Neural crest cell (in vitro differentiated cells): Measurements from ENCODE around the gene RAVER2. TPM values are rescaled to one million over a fixed set of nuclear protein-coding genes. Genes with fewer than 3 reads are reported as not detected.

Experiments
- DNase-seq: peaks from one replicate; pipeline ENCODE4 v3.0.0; 2021; ENCODE audit warnings: low read depth, mixed read lengths, low spot score
- H3K27ac Mint-ChIP-seq: one replicate; pipeline ENCODE4 v1.8.0; 2021; ENCODE audit warnings: mild to moderate bottlenecking, mixed read lengths; ENCODE audit not compliant: unreplicated experiment
- H3K27me3 Mint-ChIP-seq: 2 replicates; pipeline ENCODE4 v1.8.0; 2021; ENCODE audit warnings: low read depth, mild to moderate bottlenecking, mixed read lengths
- H3K36me3 Mint-ChIP-seq: 2 replicates; pipeline ENCODE4 v1.8.0; 2021; ENCODE audit warnings: low read depth, mild to moderate bottlenecking, mixed read lengths
- H3K4me1 Mint-ChIP-seq: 2 replicates; pipeline ENCODE4 v1.8.0; 2021; ENCODE audit warnings: mixed read lengths
- H3K4me3 Mint-ChIP-seq: one replicate; pipeline ENCODE4 v1.8.0; 2021; ENCODE audit warnings: mild to moderate bottlenecking, mixed read lengths
- H3K9me3 Mint-ChIP-seq: 2 replicates; pipeline ENCODE4 v1.8.0; 2021; ENCODE audit warnings: mixed read lengths
- total RNA-seq: library from RNA; stranded (reverse); gene quantifications from 2 replicates; pipeline ENCODE4 v1.2.1, GENCODE V29; 2021
- TF ChIP-seq, protein P1 (sequence below): fragments of 200-600 bp; sonication (generic); conservative IDR thresholded peaks from 2 replicates; pipeline ENCODE4 v1.5.0; 2021; ENCODE audit warnings: antibody characterized with exemption, mild to moderate bottlenecking

RAVER2 gene
- total RNA-seq, 1 donor from 2014 or later, result 27.8 TPM

- H3K27me3 Mint-ChIP-seq, result no peaks in the 10 kb centered on the region
- no peak overlapping the region for H3K4me3 Mint-ChIP-seq
- TF ChIP-seq, protein P1, sequence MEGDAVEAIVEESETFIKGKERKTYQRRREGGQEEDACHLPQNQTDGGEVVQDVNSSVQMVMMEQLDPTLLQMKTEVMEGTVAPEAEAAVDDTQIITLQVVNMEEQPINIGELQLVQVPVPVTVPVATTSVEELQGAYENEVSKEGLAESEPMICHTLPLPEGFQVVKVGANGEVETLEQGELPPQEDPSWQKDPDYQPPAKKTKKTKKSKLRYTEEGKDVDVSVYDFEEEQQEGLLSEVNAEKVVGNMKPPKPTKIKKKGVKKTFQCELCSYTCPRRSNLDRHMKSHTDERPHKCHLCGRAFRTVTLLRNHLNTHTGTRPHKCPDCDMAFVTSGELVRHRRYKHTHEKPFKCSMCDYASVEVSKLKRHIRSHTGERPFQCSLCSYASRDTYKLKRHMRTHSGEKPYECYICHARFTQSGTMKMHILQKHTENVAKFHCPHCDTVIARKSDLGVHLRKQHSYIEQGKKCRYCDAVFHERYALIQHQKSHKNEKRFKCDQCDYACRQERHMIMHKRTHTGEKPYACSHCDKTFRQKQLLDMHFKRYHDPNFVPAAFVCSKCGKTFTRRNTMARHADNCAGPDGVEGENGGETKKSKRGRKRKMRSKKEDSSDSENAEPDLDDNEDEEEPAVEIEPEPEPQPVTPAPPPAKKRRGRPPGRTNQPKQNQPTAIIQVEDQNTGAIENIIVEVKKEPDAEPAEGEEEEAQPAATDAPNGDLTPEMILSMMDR, result peak; percentile 91
- DNase-seq, result peak; percentile 71
- H3K36me3 Mint-ChIP-seq, result peaks cover 9% of the 10 kb centered on the region
- H3K9me3 Mint-ChIP-seq, result peaks cover 2% of the 10 kb centered on the region
- H3K4me1 Mint-ChIP-seq, result peaks cover 8% of the 10 kb centered on the region
- no peak overlapping the region for H3K27ac Mint-ChIP-seq
Measured at GRCh38 chr1:64823691-64824476, 79.0 kb downstream of the RAVER2 start.

- Mint-ChIP-seq H3K4me3 (no peak overlapping the region), H3K27me3 (no peaks in the 10 kb centered on the region), H3K9me3 (no peaks in the 10 kb centered on the region), H3K36me3 (no peaks in the 10 kb centered on the region), H3K4me1 (peaks cover 21% of the 10 kb centered on the region), H3K27ac (no peak overlapping the region)
- TF ChIP-seq, protein P1, result no peak
- DNase-seq, result no peak
Measured at GRCh38 chr1:64826991-64827390, 82.1 kb downstream of the RAVER2 start.

DNA sequence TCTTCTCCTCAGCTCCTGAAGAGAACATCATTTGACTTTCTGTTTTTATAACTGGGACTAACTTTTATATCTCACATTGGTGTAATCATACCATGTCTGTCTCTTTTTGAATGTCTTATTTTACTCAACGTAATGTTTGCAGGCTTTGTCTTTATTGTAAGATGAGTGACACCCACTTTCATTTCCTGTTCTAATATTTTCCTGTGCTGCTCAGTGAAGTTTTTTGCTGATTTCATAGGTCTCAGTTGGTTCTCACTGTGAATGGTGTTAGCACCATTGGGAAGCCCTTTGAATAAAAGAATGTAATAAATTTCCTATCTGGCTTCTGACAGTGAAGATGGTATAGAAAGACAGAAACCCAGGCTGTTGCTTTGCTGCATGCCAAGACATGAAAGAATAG lies 84.0 kb downstream of the RAVER2 start:
- no peaks in the 10 kb centered on the region for H3K27me3 Mint-ChIP-seq
- TF ChIP-seq, protein P1, result no peak
- H3K36me3 Mint-ChIP-seq, result no peaks in the 10 kb centered on the region
- DNase-seq, result no peak
- H3K9me3 Mint-ChIP-seq, result no peaks in the 10 kb centered on the region
- peaks cover 21% of the 10 kb centered on the region for H3K4me1 Mint-ChIP-seq
- no peak overlapping the region for H3K4me3 Mint-ChIP-seq
- no peak overlapping the region for H3K27ac Mint-ChIP-seq

GRCh38 chr1:64829411-64830029 lies 84.6 kb downstream of the RAVER2 start:
- H3K36me3 Mint-ChIP-seq, result no peaks in the 10 kb centered on the region
- no peaks in the 10 kb centered on the region for H3K27me3 Mint-ChIP-seq
- peaks cover 16% of the 10 kb centered on the region for H3K4me1 Mint-ChIP-seq
- H3K4me3 Mint-ChIP-seq, result no peak overlapping the region
- no peaks in the 10 kb centered on the region for H3K9me3 Mint-ChIP-seq
- TF ChIP-seq, protein P1, result no peak
- no peak for DNase-seq
- H3K27ac Mint-ChIP-seq, result no peak overlapping the region

- no peaks in the 10 kb centered on the region for H3K27me3 Mint-ChIP-seq
- H3K4me1 Mint-ChIP-seq, result peaks cover 16% of the 10 kb centered on the region
- H3K4me3 Mint-ChIP-seq, result no peak overlapping the region
- no peak overlapping the region for H3K27ac Mint-ChIP-seq
- DNase-seq, result no peak
- TF ChIP-seq, protein P1, result no peak
- H3K9me3 Mint-ChIP-seq, result no peaks in the 10 kb centered on the region
- no peaks in the 10 kb centered on the region for H3K36me3 Mint-ChIP-seq
Measured at GRCh38 chr1:64830030-64830651, 85.3 kb downstream of the RAVER2 start.
